Stimulated activated naive CD4-positive, alpha-beta T cell treated with Interleukin-2 at 50 U/mL for 16 hours (primary cell): Measurements from ENCODE around the gene SYNE2.

Source experiments
- DNase-seq: peaks from one replicate; lab custom pipeline; 2025; lab: John Stamatoyannopoulos, UW

SYNE2 gene

DNA sequence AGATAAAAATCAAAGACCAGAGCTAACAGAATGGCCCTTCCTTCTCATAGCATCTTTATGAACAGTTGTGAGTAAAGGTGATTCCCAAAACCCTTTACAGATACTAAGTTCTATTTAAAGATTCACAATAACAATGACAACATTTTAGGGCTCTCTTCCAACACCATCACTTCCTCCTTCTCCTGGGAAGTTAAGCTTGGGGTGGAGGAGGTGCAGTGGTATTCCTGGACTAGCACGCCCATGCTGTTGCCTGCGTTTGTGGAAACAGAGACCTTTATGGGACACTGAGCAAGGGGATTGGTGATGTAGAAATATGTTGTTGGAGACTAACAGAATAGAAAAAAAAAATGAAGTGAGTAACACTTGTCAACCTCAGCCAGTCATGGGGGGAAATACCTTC lies 22.5 kb downstream of the SYNE2 start:
- no peak for DNase-seq

DNA sequence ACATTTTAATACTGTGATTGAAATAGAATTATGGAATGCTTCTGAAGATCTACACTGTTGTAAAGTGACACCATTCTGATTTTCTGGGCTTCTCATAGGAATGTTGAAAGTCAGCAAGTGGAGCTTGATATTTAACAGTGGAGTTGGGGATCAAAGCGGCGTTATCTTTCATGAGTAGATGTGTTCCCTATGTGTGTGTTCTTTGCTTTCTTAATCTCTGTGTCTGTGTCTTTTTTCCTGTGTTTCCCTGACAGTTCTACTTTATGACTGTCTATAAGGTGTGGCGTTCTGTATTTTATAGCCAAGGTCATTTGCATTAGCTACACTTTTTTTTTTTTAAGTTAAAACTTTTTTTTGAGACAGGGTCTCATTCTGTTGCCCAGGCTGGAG lies 24.7 kb downstream of the SYNE2 start:
- DNase-seq = no peak

DNA sequence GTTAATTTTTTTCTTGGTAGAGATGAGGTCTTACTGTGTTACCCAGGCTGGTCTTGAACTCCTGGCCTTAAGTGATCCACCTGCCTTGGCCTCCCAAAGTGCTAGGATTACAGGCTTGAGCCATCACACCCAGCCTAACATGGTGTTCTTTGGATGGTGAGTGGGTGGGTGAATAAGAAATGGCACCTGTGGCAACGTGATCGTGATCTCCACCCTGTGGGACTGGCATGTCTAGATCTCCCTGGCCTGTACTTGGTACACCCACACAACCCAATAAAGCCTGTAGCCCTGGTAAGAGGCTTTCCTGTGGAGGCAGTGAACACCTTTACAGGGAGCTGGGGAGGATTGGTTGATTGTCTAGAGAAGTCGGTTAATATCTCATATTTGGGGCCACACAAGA lies 25.2 kb downstream of the SYNE2 start:
- DNase-seq = no peak

GRCh38 chr14:63878792-63879191 lies 26.0 kb downstream of the SYNE2 start:
- DNase-seq = no peak

GRCh38 chr14:63881926-63882325 lies 29.1 kb downstream of the SYNE2 start:
- DNase-seq = no peak

- no peak for DNase-seq
Measured at GRCh38 chr14:63887899-63888298, 35.1 kb downstream of the SYNE2 start.

- no peak for DNase-seq
Measured at GRCh38 chr14:63890553-63890952, 37.7 kb downstream of the SYNE2 start.

DNA sequence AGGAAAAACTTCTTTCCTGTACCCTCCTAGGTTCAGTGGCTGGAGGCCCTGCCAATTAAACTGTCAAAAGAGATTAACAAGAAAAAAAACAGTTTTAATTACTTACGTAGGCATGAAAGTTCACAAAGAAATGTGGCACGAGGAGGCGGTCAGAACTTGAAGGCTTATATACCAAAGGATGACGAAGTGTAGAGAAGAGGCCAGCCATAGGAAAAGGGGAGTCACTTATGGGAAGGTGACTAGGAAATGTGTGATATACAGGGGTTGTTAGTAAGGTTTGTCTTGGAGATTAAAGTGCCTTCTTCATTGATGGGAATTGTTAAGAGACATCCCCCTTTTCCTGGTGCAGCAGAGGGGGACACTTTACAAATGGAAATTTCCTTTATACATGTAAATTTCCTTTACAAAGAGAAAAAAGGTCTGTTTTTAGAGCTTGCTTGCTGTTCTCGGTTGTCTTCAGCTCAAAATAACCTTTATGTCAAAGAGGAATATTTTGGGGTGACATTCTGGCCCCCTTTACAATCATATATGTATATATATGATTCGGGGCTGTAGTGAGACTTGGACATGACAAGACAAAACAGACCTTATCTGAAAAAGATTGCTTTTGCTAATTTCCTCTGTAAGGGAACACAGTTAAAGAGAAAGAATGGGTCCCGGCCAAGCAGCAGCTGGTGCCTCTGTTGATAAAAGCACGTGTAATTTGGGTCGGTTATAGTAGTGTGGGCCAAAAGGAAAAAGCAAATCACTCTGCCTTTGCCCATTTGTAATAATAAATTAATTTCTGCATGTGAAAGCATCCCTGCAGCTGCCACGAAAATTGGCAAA lies 38.6 kb downstream of the SYNE2 start:
- DNase-seq = no peak

DNA sequence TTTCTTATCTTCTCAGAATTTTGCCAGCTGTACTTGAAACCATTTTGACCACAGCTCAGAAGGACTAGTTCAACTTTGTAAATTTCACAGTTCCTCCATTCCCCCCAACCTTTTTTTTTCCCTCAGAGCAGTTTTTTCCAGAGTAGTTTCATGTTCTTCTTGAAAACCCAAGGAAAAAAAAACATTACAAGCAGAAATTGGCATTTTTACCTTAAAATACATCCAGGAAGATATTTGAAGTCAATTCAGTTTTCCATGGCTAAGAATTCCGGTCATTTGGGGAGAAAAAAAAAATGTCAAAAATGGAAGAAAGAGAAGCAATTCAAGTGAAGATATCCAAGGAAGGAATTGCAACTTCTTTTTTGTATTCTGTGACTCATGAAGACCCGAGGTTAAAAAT lies 39.5 kb downstream of the SYNE2 start:
- no peak for DNase-seq

- DNase-seq = no peak
Measured at GRCh38 chr14:63893701-63894458, 41.1 kb downstream of the SYNE2 start.

GRCh38 chr14:63895510-63895909 lies 42.7 kb downstream of the SYNE2 start:
- no peak for DNase-seq

- DNase-seq = no peak
Measured at GRCh38 chr14:63896278-63896720, 43.5 kb downstream of the SYNE2 start.

DNA sequence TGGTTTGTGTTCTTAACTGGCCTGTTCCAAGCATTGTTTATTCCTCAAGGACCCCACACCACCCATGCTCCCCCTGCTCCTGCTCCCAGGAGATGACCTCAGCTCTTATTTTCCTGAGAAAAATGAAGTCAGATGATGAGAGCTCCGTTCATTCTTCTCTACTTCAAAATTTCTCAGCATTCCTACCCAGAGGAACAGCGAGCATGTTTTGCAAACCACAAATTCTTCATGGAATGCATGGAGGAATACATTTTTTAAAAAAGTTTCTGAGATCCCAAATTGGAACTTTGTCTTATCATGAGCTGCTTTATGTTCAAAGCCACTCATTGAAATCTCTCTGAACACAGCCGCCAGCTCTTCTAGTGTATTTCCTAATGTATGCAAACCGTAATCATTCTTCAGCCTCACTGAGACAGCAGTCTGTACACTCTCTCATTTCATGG lies 44.9 kb downstream of the SYNE2 start:
- DNase-seq = no peak

- no peak for DNase-seq
Measured at GRCh38 chr14:63899953-63900352, 47.1 kb downstream of the SYNE2 start.

GRCh38 chr14:63901434-63902085 lies 48.8 kb downstream of the SYNE2 start:
- no peak for DNase-seq

DNA sequence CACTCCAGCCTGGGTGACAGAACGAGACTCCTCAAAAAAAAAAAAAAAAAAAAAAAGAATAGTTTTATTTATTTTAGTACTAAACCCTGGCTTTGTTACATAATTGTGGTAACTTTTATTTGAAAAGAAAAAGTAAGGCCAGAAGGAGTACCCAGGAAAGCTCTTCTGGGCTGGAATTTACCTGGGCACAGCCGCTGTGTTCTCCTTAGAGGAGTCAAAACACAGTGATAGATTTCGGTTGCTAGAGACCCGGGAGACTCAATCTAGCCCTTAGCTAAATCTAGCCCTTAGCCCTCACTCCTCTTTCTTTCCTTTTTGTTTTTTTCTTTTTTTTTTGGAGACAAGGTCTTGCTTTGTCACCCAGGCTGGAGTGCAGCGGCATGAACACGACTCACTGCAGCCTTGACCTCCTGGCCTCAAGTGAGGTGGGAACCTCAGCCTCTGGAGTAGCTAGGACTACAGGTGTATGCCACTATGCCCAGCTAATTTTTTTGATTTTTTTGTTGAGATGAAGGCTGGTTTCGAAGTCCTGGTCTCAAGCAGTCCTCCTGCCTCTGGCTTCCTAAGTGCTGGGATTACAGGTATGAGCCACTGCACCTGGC lies 49.7 kb downstream of the SYNE2 start:
- DNase-seq = no peak

- DNase-seq = no peak
Measured at GRCh38 chr14:63904724-63905123, 51.9 kb downstream of the SYNE2 start.

GRCh38 chr14:63905370-63905769 lies 52.6 kb downstream of the SYNE2 start:
- DNase-seq = no peak

- no peak for DNase-seq
Measured at GRCh38 chr14:63908667-63909264, 56.0 kb downstream of the SYNE2 start.

GRCh38 chr14:63909984-63910383 lies 57.2 kb downstream of the SYNE2 start:
- DNase-seq = no peak

DNA sequence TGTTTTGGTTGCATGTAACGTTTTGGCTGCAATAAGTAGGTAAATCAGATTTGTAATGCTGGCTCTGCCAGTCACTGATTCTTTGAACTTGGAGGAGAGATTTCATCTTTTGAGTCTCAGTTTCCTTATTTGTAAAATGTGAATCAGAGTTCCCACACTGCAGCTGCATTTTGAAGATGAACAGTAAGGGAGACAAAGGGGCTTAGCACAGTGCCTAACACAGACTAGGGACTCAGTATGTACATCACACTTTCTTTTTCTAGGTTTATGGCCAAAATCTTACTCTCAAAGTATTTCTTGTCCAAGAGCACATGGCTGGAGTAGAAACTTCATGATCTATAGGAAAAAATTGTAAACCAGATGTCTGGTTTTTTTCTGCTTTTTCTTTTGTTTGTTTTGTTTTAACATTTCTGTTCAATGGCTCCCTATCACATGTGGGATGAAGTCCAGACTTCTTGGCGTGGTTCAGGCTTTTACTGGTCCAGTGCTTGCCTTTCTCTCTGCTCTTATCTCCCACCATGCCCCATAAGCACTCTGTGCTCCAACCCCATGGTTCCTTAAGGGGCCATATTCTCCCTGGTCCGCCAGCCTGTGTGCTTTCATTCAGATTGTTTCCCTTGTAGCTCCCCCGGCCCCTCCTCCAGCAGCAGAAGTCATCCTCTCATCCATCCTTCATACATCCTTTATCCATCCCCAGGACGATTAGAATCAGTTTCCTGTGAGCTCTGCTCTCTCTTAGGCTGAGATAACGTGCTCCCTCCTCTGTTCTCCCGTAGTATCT lies 58.0 kb downstream of the SYNE2 start:
- DNase-seq = no peak
